MM.1S (cell line): ENCODE results near the gene SAFB2.

Experiments
- EZH2 ChIP-seq: fragments of 300-600 bp; sonication (generic); optimal IDR thresholded peaks from 2 replicates; pipeline ENCODE3; 2017; ENCODE audit warnings: low read depth, mild to moderate bottlenecking, antibody characterized with exemption, low read length, mixed read lengths
- TF ChIP-seq, protein P1 (sequence below): fragments of 300-600 bp; sonication (generic); IDR thresholded peaks from 2 replicates; pipeline ENCODE4 v1.5.1; 2016; ENCODE audit warnings: antibody characterized with exemption, low read length, mixed read lengths

DNA sequence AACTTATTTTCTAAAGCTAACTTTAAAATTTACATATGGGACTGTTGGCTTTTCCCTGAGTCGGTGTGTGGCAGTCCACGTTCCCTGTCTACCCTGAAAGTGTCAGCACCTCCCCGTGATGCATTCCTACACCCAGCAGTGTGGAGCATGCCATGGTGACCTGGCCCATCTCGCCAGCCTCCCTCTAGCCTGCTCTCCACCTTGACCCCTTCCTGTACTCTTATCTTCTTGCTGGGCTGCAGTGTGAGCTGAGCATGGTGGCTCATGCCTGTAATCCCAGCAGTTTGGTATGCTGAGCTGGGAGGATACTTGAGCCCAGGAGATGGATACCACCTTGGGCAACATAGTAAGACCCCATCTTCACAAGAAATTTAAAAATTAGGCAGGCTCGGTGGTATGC, 32.4 kb upstream of the SAFB2 start:
- TF ChIP-seq, protein P1, sequence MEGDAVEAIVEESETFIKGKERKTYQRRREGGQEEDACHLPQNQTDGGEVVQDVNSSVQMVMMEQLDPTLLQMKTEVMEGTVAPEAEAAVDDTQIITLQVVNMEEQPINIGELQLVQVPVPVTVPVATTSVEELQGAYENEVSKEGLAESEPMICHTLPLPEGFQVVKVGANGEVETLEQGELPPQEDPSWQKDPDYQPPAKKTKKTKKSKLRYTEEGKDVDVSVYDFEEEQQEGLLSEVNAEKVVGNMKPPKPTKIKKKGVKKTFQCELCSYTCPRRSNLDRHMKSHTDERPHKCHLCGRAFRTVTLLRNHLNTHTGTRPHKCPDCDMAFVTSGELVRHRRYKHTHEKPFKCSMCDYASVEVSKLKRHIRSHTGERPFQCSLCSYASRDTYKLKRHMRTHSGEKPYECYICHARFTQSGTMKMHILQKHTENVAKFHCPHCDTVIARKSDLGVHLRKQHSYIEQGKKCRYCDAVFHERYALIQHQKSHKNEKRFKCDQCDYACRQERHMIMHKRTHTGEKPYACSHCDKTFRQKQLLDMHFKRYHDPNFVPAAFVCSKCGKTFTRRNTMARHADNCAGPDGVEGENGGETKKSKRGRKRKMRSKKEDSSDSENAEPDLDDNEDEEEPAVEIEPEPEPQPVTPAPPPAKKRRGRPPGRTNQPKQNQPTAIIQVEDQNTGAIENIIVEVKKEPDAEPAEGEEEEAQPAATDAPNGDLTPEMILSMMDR: no peak
- TF ChIP-seq EZH2: no peak
